GM12872 (cell line): ENCODE measurements around the gene ZNF180.

Experiments
- TF ChIP-seq, protein P1 (sequence below): IDR thresholded peaks from 3 replicates; pipeline ENCODE4 v1.5.1; 2011; ENCODE audit warnings: low read depth, mild to moderate bottlenecking, low read length, moderate library complexity; ENCODE audit not compliant: insufficient read depth

ZNF180 gene

DNA sequence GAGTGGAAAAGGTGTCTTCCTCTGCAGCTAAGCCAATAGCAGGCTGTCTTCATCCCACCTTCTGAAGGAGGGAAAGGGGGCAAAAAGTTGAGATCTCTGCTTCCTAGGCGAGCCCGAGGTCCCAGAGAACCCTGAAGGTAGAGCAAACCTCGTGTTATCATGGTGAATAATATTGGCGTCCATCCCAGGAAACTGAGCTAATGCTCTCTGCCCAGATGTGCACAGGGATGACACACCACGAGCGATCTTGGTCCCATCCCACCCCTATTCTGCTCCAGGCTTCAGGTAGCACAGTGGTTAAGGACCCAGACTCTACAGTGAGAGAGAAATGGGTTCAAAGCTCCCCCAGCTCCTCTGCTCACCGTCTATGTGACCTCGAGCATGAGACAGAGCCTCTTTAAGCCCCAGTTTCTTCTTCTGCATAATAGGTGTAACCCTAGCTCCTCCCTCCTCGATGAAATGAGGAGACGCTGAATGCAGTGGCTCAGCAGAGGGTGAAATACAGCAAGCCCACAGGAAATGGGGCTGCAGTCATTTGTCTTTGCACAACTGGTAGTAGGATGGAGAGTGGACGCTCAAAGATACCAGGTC lies 39.0 kb upstream of the ZNF180 start:
- TF ChIP-seq, protein P1, sequence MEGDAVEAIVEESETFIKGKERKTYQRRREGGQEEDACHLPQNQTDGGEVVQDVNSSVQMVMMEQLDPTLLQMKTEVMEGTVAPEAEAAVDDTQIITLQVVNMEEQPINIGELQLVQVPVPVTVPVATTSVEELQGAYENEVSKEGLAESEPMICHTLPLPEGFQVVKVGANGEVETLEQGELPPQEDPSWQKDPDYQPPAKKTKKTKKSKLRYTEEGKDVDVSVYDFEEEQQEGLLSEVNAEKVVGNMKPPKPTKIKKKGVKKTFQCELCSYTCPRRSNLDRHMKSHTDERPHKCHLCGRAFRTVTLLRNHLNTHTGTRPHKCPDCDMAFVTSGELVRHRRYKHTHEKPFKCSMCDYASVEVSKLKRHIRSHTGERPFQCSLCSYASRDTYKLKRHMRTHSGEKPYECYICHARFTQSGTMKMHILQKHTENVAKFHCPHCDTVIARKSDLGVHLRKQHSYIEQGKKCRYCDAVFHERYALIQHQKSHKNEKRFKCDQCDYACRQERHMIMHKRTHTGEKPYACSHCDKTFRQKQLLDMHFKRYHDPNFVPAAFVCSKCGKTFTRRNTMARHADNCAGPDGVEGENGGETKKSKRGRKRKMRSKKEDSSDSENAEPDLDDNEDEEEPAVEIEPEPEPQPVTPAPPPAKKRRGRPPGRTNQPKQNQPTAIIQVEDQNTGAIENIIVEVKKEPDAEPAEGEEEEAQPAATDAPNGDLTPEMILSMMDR = no peak

DNA sequence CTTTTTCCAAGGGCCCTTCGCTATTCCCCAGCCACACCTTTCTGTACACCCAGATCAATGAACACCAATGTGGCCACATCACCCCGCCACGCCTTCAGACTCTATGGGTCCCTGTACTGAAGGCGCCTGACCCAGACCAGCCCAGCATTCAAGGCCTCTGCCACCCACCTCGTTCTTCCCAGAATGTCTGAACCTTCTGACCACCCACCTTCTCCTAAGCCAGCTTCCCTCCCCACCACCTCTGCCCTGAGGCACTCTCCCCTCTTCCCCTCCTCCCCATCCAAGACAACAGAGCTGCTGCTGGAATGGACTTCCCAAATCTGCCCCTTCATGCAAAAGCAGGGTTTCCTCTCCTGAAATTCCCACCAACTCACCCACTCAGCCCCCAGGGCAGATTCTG lies 32.5 kb upstream of the ZNF180 start:
- TF ChIP-seq, protein P1 = no peak

DNA sequence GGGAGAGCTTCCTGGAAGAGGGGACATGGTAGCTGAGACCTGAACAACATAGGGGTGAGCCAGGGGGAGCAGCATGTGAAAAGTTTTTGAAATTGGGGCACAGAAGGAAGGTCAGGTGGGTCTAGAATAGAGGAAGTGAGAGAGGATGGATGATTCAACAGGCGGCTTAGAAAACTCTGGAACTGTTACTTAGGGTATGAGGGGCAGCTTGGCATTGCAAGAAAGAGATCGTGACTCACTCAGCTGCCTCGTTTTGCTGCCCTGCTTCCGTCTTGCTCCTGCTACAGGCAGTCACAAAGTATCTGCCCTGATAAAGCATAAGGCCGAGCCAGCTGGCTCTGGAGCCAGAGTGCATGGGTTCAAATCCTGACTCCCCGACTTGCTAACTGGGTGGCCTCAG lies 30.5 kb upstream of the ZNF180 start:
- TF ChIP-seq, protein P1 = no peak

DNA sequence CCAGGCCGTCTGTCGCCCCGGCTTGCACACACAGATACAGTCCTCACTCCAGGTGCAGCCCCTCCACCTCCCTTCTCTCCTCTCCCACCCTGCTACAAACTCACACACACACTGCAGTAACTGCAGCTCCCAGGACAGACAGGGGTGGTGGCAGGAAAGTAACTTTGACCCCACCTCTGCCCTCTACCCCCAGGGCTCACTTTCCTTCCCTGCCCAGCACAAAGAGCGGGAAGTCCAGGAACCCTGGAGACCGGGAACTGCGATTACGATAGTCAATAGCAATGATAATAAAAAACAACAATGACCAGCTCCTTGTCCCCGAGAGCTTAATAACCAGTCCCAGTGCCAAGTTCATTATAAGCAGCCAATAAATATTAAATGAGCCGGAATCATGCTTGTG lies 29.2 kb upstream of the ZNF180 start, which contains the start of gene CEACAM20:
Gene CEACAM20 (minus strand): TSS at position 140 of the 400 bp plus-strand sequence. CDS start 166 bp downstream, outside the sequence.
- TF ChIP-seq, protein P1 = no peak

DNA sequence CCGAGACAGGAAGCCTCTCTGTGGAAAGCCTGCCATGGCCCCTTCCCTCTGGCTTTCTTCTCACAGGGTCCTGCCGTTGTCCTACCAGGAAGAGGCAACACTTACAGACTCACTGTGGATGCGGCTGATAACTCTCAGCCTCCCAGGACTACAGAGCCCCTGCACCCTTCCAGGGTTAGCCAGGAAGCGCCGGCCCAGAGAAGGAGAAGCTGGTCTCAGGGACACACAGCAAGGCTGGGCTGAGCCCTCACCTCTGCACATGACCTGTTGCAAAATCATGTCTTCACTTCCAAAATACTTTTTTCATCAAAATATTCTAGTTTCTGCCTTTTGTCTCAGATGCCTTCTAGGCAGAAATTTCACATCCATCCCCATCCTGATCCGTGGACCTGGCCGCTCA lies 27.2 kb upstream of the ZNF180 start:
- TF ChIP-seq, protein P1 = no peak

DNA sequence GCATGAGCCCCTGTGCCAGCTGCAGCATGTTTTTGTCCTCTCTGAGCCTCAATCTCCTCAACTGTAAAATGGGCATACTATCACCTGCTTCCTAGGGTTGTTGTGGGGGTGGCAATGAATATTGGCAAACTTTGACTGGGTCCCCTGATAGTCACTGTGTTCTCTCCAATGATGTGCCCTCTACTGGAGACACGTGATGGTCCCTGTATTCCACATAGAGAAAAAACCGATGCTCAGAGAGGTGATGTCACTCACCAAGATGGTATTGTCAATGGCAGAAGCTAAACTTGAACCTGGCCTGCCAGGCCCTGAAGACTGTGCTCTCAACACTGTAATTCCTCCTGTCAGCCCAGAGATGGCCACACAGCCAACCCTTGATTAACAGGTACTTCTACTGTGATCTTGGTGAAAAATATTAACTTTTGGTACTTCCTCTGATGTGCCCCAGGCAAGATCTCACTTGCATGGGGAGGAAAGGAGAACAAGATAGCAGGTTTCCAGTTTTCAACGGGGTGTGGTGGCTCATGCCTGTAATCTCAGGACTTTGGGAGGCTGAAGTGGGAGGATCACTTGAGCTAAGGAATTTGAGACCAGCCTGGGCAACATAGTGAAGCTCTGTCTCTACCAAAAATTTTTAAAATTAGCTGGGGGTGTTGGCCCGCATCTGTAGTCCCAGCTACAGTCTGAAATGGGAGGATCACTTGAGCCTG lies 25.6 kb upstream of the ZNF180 start:
- TF ChIP-seq, protein P1 = no peak

DNA sequence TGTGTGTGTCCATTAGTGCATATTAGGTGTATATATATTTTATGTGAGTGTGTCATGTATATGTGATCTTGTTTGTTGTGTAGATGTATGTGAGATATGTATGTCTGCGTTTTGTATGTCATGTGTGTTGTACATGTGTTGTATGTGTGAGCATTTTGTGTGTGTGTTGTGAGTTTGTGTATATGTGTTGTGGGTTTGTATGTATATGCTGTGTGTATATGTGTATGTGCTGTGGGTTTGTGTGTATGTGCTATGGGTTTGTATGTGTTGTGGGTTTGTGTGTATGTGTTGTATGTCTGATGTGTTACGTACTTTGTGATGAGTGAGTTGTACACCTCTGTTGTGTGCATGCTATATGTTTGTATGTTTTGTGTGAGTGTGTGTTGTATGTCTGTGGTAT lies 21.0 kb upstream of the ZNF180 start:
- TF ChIP-seq, protein P1 = no peak
